Measurements from ENCODE around the gene LHX5.
"Not testable (repeated sequence)": the region's sequence is repeated elsewhere in the genome, so short reads cannot be mapped to it uniquely, and the experiment has no call there.

The LHX5 gene

GRCh38 chr12:113471619-113472171 is at the start of gene LHX5:
LHX5 (minus strand) TSS chr12:113471871; CDS start chr12:113471498, 373 bp downstream.
- peak; percentile 69 for DNase-seq

- DNase-seq = peak; percentile 44
These were observed 48.0 kb upstream of the LHX5 start for GRCh38 chr12:113519464-113520307.

- peak; percentile 34 for DNase-seq
These were observed 43.6 kb upstream of the LHX5 start for GRCh38 chr12:113515082-113515856.

- no peak for DNase-seq
These were observed 42.9 kb upstream of the LHX5 start for GRCh38 chr12:113514602-113515001.

GRCh38 chr12:113512568-113512967 is 40.9 kb upstream of the LHX5 start:
- no peak for DNase-seq

GRCh38 chr12:113506867-113507266 is 35.2 kb upstream of the LHX5 start:
- no peak for DNase-seq

GRCh38 chr12:113505941-113506340 is 34.3 kb upstream of the LHX5 start:
- no peak for DNase-seq

- DNase-seq = no peak
These were observed 33.2 kb upstream of the LHX5 start for GRCh38 chr12:113504917-113505316.

- no peak for DNase-seq
These were observed 29.2 kb upstream of the LHX5 start for GRCh38 chr12:113500782-113501311.

GRCh38 chr12:113500306-113500675 is 28.6 kb upstream of the LHX5 start:
- DNase-seq = no peak

GRCh38 chr12:113498490-113498889 is 26.8 kb upstream of the LHX5 start:
- no peak for DNase-seq

GRCh38 chr12:113497693-113498092 is 26.0 kb upstream of the LHX5 start:
- no peak for DNase-seq

GRCh38 chr12:113495941-113496340 is 24.3 kb upstream of the LHX5 start:
- DNase-seq = not testable (repeated sequence)

GRCh38 chr12:113488322-113488721 is 16.7 kb upstream of the LHX5 start:
- DNase-seq = no peak

GRCh38 chr12:113486722-113487121 is 15.1 kb upstream of the LHX5 start:
- no peak for DNase-seq

GRCh38 chr12:113485330-113485729 is 13.7 kb upstream of the LHX5 start:
- no peak for DNase-seq

GRCh38 chr12:113482334-113482733 is 10.7 kb upstream of the LHX5 start:
- DNase-seq = no peak

- no peak for DNase-seq
These were observed 8.8 kb upstream of the LHX5 start for GRCh38 chr12:113480336-113480971.

- peak; percentile 90 for DNase-seq
These were observed 8.1 kb upstream of the LHX5 start for GRCh38 chr12:113479590-113480335.

- peak; percentile 36 for DNase-seq
These were observed 7.5 kb upstream of the LHX5 start for GRCh38 chr12:113479216-113479589.

- DNase-seq = peak; percentile 42
These were observed 6.8 kb upstream of the LHX5 start for GRCh38 chr12:113478351-113479011.

GRCh38 chr12:113477842-113478215 is 6.2 kb upstream of the LHX5 start:
- DNase-seq = no peak
